Subcutaneous adipose tissue (tissue), 4 donors: ENCODE data around the gene ADARB2. TPM values are rescaled to one million over a fixed set of nuclear protein-coding genes. Genes with fewer than 3 reads are reported as not detected.

ENCODE experiments used
- total RNA-seq, 4 donors: library from RNA; depleted of rRNA; stranded (reverse); fragments of >200 nt; gene quantifications; one replicate each; pipeline ENCODE4 v1.1.0, GENCODE V29; 2016
- TF ChIP-seq, protein P1 (sequence below): fragments of 450-650 bp; IDR thresholded peaks from one replicate; pipeline ENCODE4 v1.5.1; 2016; ENCODE audit warnings: low read depth, mild to moderate bottlenecking, control low read depth, antibody characterized with exemption, moderate library complexity

Gene ADARB2
- total RNA-seq, 4 donors from 2014 or later = under 0.01 to 0.65 (median 0.44) TPM; not detected in 1

DNA sequence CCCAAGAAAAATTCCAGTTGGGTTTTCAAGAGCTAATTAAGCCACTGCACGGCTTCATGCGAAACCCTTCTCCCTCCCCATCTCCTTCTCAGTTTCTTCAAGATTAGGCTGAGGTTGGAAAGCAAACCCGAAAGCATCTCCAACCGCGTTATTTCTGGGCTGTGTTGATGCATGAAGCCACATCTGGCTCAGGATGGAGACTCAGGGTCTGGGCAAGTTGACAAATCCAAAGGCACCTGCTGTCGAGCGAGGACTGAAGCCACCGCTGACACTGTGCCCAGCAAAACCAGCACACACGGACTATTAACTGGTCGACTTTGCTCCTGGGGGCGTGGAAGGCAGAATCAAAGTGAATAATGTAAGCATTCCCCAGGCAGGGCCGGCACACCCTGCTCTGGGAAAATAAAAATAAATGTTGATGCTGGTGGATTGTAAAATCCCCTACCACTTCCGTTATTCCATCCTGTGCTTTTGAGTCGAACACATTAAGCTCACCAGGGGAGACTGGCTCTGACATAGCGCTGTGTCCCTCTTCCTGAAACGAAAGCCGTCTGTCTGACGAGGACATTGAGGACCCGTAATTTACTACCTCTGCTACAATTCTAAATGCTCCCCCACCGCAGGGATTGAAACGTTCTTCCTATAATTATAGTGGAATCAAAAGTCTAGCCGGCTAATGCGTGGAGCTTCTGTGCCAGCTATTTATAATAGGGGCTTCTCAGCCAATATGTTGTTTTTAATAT, 269.8 kb downstream of the ADARB2 start:
- TF ChIP-seq, protein P1, sequence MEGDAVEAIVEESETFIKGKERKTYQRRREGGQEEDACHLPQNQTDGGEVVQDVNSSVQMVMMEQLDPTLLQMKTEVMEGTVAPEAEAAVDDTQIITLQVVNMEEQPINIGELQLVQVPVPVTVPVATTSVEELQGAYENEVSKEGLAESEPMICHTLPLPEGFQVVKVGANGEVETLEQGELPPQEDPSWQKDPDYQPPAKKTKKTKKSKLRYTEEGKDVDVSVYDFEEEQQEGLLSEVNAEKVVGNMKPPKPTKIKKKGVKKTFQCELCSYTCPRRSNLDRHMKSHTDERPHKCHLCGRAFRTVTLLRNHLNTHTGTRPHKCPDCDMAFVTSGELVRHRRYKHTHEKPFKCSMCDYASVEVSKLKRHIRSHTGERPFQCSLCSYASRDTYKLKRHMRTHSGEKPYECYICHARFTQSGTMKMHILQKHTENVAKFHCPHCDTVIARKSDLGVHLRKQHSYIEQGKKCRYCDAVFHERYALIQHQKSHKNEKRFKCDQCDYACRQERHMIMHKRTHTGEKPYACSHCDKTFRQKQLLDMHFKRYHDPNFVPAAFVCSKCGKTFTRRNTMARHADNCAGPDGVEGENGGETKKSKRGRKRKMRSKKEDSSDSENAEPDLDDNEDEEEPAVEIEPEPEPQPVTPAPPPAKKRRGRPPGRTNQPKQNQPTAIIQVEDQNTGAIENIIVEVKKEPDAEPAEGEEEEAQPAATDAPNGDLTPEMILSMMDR = no peak

DNA sequence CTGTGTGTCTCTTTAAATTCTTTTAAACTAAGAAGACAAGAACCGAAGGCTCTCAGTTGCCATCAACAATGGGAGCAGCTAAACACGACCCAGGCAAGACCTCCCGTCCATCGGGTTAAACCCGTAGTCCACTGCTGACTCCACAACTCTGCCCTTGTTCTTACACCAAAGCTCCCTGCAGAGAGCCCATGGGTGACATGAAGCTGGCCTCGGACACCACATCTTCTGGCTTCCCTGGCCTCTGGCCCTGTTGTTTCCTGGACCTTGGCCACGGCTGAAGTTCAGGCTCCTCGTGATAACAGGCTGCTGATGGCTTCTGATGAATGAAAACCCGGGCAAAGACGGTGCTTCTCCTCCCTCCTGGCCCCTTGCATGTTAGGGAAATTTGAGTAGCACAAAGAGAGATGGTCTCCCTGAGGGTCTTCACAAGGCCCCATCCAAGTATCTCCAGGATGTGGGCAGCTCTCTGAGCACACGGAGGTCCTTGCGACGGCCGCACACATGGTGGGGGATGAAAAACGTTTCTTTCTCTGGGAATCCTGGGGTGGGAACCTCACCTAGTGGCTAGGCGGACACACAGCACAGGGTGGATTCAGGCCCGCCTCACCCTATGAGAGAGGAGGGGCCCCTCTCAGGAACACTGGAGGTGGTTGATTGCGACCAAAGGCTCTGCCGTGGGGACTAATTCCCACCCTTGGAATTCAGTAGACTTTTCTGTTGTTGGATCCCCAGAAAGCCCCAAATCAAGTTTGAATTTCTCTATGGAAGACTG, 271.1 kb downstream of the ADARB2 start:
- TF ChIP-seq, protein P1 = no peak

DNA sequence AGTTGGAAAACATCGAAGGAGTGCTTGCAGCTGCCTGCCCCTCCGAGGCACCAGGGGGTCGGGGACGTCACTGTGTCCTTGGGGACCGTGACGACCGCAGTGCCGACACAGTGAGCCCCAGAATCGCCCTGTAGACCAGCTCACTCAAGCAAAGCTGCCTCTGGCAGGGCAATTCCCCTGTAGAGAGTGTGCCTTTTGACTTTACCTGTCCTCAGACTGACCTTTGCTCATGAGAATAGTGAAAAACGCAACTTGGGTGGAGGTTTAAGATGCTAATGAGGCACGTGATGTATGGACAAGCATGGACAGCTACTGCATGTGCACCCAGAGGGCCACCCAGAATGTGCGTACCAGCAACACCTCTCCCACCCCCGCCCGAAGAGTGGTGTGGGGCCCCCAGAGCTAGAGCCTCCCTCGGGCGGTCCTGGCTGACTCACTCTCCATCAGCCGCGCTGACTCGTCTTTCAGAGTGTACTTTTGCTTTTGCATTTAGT, 271.9 kb downstream of the ADARB2 start:
- TF ChIP-seq, protein P1 = no peak

DNA sequence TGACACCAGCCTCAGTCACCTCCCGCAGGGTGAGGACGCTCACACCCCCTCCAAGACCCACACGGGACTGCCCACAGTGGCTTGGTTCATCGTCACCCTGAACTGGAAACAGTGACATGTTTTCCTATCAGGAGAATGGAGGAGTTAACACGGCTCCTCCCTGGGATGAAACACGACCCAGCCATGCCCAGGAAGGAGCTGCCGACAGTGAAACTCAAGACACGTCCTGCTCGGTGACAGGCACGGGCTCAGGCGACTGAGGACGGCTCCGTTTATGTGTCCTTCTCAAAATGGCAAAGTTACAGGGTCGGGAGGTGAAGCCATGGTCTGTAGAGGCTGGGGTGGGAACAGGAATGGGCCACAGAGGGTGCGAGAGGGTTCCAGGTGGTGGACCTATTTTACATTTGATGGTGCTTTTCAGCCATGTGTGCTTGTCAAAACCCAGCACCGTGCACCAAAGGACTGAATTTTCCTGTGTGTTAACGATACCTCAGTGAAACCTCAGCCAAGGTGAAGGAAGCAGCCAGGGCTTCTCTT, 272.4 kb downstream of the ADARB2 start:
- TF ChIP-seq, protein P1 = no peak

DNA sequence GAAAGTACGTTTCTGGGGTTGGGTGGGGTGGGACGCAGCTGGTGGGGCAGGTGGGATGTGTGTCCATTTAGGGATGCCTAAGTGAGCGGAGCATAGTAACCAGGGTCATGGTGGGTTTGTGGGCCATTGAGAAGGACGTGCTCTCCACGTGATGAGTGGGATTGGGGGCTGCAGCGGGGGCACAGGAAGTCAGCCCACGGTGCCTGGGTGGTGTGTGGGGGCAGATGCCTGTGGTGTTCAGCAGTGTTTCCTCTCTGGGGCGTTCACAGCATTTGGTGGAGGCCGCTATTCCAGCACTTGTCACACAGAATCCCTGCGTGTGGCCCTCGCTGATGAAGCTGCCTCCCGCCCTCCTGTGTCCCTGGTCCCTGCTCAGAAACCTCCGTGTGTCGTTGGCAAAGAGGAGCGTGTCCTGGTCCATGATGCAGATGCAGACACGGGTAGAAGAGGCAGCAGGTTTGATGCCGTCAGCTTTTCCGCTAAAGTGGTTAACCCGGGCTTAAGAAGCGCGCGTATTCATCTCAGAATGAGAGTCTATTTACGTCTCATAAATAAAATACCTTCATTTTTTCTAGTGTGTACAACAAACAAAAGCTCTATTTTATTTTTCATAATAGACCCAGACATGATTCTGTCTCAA, 274.2 kb downstream of the ADARB2 start:
- TF ChIP-seq, protein P1 = no peak

DNA sequence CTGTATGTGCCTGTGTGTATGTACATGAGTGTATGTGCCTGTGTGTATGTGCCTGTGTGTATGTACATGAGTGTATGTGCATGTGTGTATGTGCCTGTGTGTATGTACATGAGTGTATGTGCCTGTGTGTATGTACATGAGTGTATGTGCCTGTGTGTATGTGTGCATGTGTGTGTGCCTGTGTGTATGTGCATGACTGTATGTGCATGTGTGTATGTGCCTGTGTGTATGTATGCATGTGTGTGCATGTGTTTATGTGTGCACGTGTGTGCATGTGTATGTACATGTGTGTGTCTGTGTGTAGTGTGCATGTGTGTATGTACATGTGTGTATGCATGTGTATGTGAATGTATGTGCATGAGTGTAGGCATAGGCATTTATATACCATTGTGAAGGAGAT, 274.8 kb downstream of the ADARB2 start:
- TF ChIP-seq, protein P1 = no peak
